ENCODE measurements around the gene GLRX5. TPM values are rescaled to one million over a fixed set of nuclear protein-coding genes. Genes with fewer than 3 reads are reported as not detected.
"Not testable (repeated sequence)": the region's sequence is repeated elsewhere in the genome, so short reads cannot be mapped to it uniquely, and the experiment has no call there.

GLRX5 gene
- total RNA-seq, 2 experiments from 2014 or later: 33.8 to 34.7 TPM

DNA sequence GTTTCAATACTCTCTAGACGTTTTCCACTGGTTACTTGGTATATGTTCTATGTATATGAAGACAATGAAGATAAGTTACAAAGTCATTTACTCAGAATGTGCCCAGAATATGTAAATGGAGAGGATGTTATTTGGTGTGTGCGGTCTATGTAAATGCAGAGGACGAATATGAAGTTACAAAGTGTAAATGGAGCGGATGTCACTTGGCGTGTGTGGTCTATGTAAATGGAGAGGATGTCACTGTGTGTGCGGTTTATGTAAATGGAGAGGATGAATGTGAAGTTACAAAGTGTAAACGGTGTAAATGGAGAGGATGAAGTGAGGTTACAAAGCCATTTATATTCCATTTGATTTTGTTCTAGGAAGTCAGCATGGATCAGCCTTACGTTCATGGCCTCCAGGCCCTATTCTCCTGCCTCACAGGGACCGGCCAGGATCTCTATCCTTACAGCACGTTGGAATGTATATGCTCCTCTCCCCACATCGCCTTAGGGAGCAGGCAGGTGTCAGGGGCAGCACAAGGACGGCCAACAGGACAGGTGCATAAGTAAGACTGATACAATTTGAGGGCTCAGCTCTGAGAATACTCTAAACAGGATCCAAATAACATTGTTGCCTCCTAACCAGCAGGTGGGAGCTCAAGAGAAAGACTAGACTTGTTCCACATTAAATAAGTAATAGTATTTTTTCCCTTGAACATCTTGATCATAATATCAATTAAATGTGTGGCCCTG lies 42.4 kb downstream of the GLRX5 start:
- H3K27me3 Mint-ChIP-seq: peaks cover 2% of the 10 kb centered on the region
- no peaks in the 10 kb centered on the region for H3K36me3 Mint-ChIP-seq
- DNase-seq: no peak
- no peaks in the 10 kb centered on the region for H3K4me1 Mint-ChIP-seq
- H3K9me3 Mint-ChIP-seq: peaks cover 1% of the 10 kb centered on the region
- H3K4me3 Mint-ChIP-seq: no peak overlapping the region
- POLR2A ChIA-PET: no interaction called here
- no peak for ATAC-seq (ENCODE audit: low read depth)
- no peak overlapping the region for H3K27ac Mint-ChIP-seq

DNA sequence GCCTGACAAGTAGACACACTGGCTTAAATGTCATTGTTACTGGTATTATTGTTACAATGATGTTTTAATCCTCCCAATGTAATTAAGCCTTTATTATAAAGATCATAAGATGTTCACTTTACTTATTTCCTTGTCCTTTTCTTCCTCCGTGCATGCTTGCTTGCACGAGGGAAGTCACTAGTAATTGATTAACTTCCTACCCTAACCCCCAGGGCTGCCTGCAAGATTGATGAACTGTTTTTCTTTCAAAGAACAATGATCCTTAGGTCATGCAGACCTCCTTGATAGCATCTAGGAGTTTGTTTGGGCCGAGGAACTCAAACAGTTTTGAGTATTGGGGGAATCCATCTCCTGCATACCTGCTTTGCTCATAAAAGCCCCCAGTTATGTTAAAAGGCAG lies 43.0 kb downstream of the GLRX5 start:
- no peak for DNase-seq
- Mint-ChIP-seq H3K27ac (no peak overlapping the region), H3K4me3 (no peak overlapping the region), H3K9me3 (peaks cover 1% of the 10 kb centered on the region), H3K36me3 (no peaks in the 10 kb centered on the region), H3K27me3 (peaks cover 2% of the 10 kb centered on the region), H3K4me1 (no peaks in the 10 kb centered on the region)
- POLR2A ChIA-PET: no interaction called here
- no peak for ATAC-seq (ENCODE audit: low read depth)

GRCh38 chr14:95583836-95584617 lies 49.2 kb downstream of the GLRX5 start:
- H3K4me3 Mint-ChIP-seq; DNase-seq; H3K4me1 Mint-ChIP-seq; POLR2A ChIA-PET; H3K27ac Mint-ChIP-seq; H3K36me3 Mint-ChIP-seq; H3K27me3 Mint-ChIP-seq; H3K9me3 Mint-ChIP-seq; ATAC-seq (ENCODE audit: low read depth): not testable (repeated sequence)

- POLR2A ChIA-PET: no interaction called here
- Mint-ChIP-seq H3K9me3 (peaks cover 4% of the 10 kb centered on the region), H3K4me3 (no peak overlapping the region), H3K27ac (no peak overlapping the region), H3K4me1 (no peaks in the 10 kb centered on the region), H3K36me3 (no peaks in the 10 kb centered on the region), H3K27me3 (no peaks in the 10 kb centered on the region)
- no peak for DNase-seq
- no peak for ATAC-seq (ENCODE audit: low read depth)
These were observed 51.2 kb downstream of the GLRX5 start for GRCh38 chr14:95585953-95586620.

GRCh38 chr14:95591182-95591581 lies 56.3 kb downstream of the GLRX5 start:
- ATAC-seq (ENCODE audit: low read depth): not testable (repeated sequence)

More at GRCh38 chr14:95591182-95591581, 56.3 kb downstream of the GLRX5 start:
- H3K27ac Mint-ChIP-seq, H3K9me3 Mint-ChIP-seq, H3K4me3 Mint-ChIP-seq, H3K36me3 Mint-ChIP-seq, POLR2A ChIA-PET, DNase-seq, H3K4me1 Mint-ChIP-seq, H3K27me3 Mint-ChIP-seq: not testable (repeated sequence)

Other genes starting within 250 kb of the GLRX5 start
- 1 to 10 TPM; 3.7 to 4.3 TPM for gene CLMN, start 215.1 kb upstream of the GLRX5 start, total RNA-seq
- 10 to 100 TPM; 79.0 to 79.1 TPM for gene SYNE3, start 18.4 kb upstream of the GLRX5 start, total RNA-seq
- gene TCL1B, start 151.4 kb downstream of the GLRX5 start, total RNA-seq: not detected
- gene TCL1A, start 179.1 kb downstream of the GLRX5 start, total RNA-seq: under 1 TPM; 0.28 to 0.75 TPM